GM13976 (cell line): Measurements from ENCODE around the gene RPN1.
"Not testable (repeated sequence)": the region's sequence is repeated elsewhere in the genome, so short reads cannot be mapped to it uniquely, and the experiment has no call there.

Experiments
- DNase-seq: peaks from one replicate; pipeline ENCODE4 v3.0.0; 2012; ENCODE audit warnings: low spot score
- CTCF ChIP-seq: IDR thresholded peaks from 2 replicates; pipeline ENCODE4 v1.5.1; 2012; ENCODE audit warnings: borderline replicate concordance, mild to moderate bottlenecking; ENCODE audit not compliant: insufficient read depth; ENCODE audit errors: extremely low read depth, missing control alignments, control extremely low read depth
- in situ Hi-C: fragments of 300-500 bp; cut with MboI; formaldehyde crosslinking; loops from one replicate; pipeline ENCODE4 v1.12.0; 2022; ENCODE audit warnings: low sequenced_read_pairs, mixed read lengths, inconsistent platforms; ENCODE audit not compliant: unreplicated experiment

The RPN1 gene

DNA sequence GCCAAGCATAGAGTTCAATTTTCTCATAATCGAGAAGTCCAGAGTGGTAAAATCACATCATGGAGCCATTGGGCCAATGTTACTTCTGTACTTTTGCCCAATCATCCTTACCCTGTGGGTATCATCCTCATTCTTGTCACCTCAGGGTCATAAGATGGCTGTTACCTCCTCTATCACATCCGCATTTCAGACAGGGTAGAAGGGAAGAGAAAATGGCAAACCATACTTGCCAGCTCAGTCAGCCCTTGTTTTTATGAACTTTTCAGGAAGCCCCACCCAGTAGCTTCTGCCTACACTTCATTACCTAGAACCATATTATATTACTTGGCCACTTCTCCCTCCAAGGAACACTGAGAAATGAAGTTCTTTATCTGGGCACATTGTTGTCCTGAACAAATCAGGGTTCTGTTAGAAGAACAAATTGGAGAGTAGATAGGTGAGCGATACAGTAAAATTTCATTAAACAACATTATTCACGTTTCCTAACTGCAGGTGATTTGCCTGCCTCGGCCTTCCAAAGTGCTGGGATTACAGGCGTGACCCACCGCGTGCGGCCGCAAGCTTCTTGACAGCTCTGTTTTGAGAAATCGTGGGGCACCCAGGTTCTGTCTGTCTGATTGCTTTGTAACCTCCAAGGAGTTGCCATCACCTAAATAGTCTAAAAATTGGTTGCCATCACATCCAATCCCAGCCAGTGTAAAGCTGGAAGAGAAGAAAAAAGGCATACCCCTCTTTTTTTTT is 34.5 kb upstream of the RPN1 start:
- in situ Hi-C loops: loop anchor here (10.0 kb wide), 1 partner anchor 110 kb away; no protein-coding TSS in a partner anchor
- TF ChIP-seq CTCF: no peak
- no peak for DNase-seq

DNA sequence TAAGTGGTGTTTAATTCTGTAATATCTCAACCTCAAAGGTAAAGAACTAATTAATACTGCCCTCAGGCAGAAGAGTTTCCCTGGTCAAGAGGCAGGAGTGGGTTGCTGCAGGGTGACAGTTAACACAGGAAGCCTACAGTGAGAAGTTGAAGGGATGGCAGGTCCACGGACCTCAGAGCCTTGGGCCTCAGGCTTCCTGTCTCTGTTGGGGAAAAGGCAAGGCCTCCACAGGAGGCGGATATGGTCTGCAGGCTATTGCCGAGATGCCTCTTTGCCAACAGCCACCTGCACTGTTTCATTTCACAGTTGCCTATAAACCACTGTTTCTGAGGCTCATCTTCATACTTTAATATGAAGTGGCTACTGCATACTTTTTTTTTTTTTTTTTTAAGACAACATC is 33.3 kb upstream of the RPN1 start:
- DNase-seq: no peak
- TF ChIP-seq CTCF: no peak
- in situ Hi-C loops: loop anchor here (10.0 kb wide), 1 partner anchor 111 kb away; no protein-coding TSS in a partner anchor

GRCh38 chr3:128681369-128681829 is 30.8 kb upstream of the RPN1 start:
- in situ Hi-C loops: loop anchor here (10.0 kb wide), 1 partner anchor 113 kb away; no protein-coding TSS in a partner anchor
- DNase-seq: no peak
- TF ChIP-seq CTCF: no peak

DNA sequence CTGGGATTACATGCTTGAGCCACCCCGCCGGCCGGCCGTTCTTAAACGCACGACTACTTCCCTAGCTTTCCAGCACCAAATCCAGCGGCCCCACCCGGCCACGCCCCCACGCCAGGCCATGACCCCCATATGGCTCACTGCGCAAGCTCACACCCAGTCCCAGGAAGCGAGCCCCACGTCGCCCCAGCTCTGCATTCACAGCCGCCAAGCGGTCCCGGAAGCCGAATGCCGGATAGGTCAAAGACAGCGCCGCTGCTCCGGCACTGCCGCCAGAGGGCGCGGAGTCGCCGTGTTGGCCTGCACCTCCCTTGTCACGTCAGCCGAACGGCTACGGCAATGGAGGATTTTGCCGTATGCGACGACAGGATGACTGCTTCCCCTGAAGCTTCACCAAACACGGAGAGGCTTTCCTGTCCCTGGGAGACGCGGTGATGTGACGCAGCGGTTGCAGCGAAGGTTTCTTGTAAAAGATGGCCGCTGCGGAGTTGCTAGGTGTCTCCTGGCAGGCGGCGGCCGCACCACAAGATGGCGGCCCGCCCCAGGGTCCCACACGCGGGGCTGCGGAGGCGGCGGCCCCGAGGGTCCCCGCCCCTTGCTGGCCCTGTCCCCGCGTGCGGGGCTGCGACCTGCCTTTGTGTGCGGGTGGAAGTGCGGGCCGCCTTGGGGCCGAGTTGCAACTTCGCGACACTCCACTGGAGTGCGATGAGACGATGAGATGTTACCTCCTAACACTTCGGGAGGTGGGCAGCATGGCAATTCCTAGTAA is 30.2 kb upstream of the RPN1 start:
- in situ Hi-C loops: loop anchor here (10.0 kb wide), 1 partner anchor 114 kb away; no protein-coding TSS in a partner anchor
- peak; percentile 98 for DNase-seq
- TF ChIP-seq CTCF: peak; percentile 98

- in situ Hi-C loops: no loop called here
Observed at GRCh38 chr3:128679338-128679737, 28.7 kb upstream of the RPN1 start.

DNA sequence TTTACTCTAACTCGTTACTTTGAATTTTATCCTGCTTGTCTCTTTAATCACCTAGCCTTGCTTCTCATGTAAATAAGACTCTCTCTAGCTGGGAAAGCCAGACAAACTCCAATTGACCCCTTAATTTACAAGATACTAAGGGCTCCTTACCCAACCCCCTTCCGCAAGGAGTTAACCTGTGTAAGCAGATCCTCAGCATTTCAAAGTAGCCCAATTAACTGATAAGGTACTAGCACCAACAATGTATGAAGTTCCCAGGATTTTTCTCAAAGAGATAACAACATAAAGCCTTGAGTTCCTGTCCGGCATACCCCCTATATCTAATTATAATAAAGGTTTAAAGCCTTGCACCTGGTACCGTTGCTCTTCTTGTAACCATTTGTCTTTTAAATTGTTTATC is 25.2 kb upstream of the RPN1 start:
- DNase-seq, in situ Hi-C loops: not testable (repeated sequence)

More at GRCh38 chr3:128679338-128679737, 28.7 kb upstream of the RPN1 start:
- TF ChIP-seq CTCF: no peak
- DNase-seq: no peak
